IPS-18a (cell line): ENCODE results near the gene EEF1G.

ENCODE experiments used
- H3K27ac ChIP-seq: one replicate; pipeline ENCODE4 v1.5.1; 2013; ENCODE audit warnings: low read length
- H3K27me3 ChIP-seq: one replicate; pipeline ENCODE4 v1.6.1; 2013; ENCODE audit warnings: mild to moderate bottlenecking, low read length; ENCODE audit not compliant: control insufficient read depth, insufficient read depth
- H3K36me3 ChIP-seq: one replicate; pipeline ENCODE4 v1.6.1; 2013; ENCODE audit warnings: low read depth, low read length; ENCODE audit not compliant: control insufficient read depth
- H3K4me1 ChIP-seq: one replicate; pipeline ENCODE4 v1.6.1; 2013; ENCODE audit warnings: low read depth, low read length; ENCODE audit not compliant: control insufficient read depth
- H3K4me3 ChIP-seq: one replicate; pipeline ENCODE4 v1.5.1; 2013; ENCODE audit warnings: low read length
- H3K9ac ChIP-seq: one replicate; pipeline ENCODE4 v1.6.1; 2013; ENCODE audit warnings: mild to moderate bottlenecking, low read length, moderate library complexity
- H3K9me3 ChIP-seq: one replicate; pipeline ENCODE4 v1.6.1; 2013; ENCODE audit warnings: low read depth, low read length; ENCODE audit not compliant: control insufficient read depth

EEF1G gene

GRCh38 chr11:62611705-62612365 lies 38.1 kb upstream of the EEF1G start:
- Histone ChIP-seq H3K27ac (no peak overlapping the region), H3K9ac (peak overlapping the region; percentile 33), H3K27me3 (peaks cover 11% of the 10 kb centered on the region), H3K4me1 (no peaks in the 10 kb centered on the region), H3K36me3 (peaks cover 3% of the 10 kb centered on the region), H3K4me3 (peak overlapping the region; percentile 71), H3K9me3 (no peaks in the 10 kb centered on the region)

GRCh38 chr11:62610814-62611704 lies 37.4 kb upstream of the EEF1G start:
- H3K9ac ChIP-seq = no peak overlapping the region
- H3K4me3 ChIP-seq = peak overlapping the region; percentile 71
- H3K4me1 ChIP-seq = no peaks in the 10 kb centered on the region
- peaks cover 3% of the 10 kb centered on the region for H3K36me3 ChIP-seq
- H3K27ac ChIP-seq = no peak overlapping the region
- H3K9me3 ChIP-seq = no peaks in the 10 kb centered on the region
- H3K27me3 ChIP-seq = peaks cover 11% of the 10 kb centered on the region

- peaks cover 11% of the 10 kb centered on the region for H3K27me3 ChIP-seq
- H3K27ac ChIP-seq = no peak overlapping the region
- no peaks in the 10 kb centered on the region for H3K4me1 ChIP-seq
- peaks cover 3% of the 10 kb centered on the region for H3K36me3 ChIP-seq
- H3K9me3 ChIP-seq = no peaks in the 10 kb centered on the region
- no peak overlapping the region for H3K4me3 ChIP-seq
- no peak overlapping the region for H3K9ac ChIP-seq
Observed at GRCh38 chr11:62610403-62610802, 36.7 kb upstream of the EEF1G start.

GRCh38 chr11:62608776-62609175 lies 35.1 kb upstream of the EEF1G start:
- H3K4me1 ChIP-seq = peaks cover 8% of the 10 kb centered on the region
- H3K36me3 ChIP-seq = no peaks in the 10 kb centered on the region
- H3K27ac ChIP-seq = no peak overlapping the region
- H3K9me3 ChIP-seq = no peaks in the 10 kb centered on the region
- H3K4me3 ChIP-seq = no peak overlapping the region
- no peak overlapping the region for H3K9ac ChIP-seq
- H3K27me3 ChIP-seq = peaks cover 15% of the 10 kb centered on the region

GRCh38 chr11:62607714-62608113 lies 34.0 kb upstream of the EEF1G start:
- H3K36me3 ChIP-seq = no peaks in the 10 kb centered on the region
- H3K27me3 ChIP-seq = peaks cover 26% of the 10 kb centered on the region
- H3K4me3 ChIP-seq = no peak overlapping the region
- H3K9ac ChIP-seq = no peak overlapping the region
- H3K27ac ChIP-seq = no peak overlapping the region
- peaks cover 11% of the 10 kb centered on the region for H3K4me1 ChIP-seq
- no peaks in the 10 kb centered on the region for H3K9me3 ChIP-seq

GRCh38 chr11:62605902-62606301 lies 32.2 kb upstream of the EEF1G start:
- no peaks in the 10 kb centered on the region for H3K36me3 ChIP-seq

GRCh38 chr11:62605467-62605866 lies 31.8 kb upstream of the EEF1G start:
- Histone ChIP-seq H3K36me3 (no peaks in the 10 kb centered on the region), H3K27me3 (peaks cover 16% of the 10 kb centered on the region), H3K4me3 (no peak overlapping the region), H3K9me3 (no peaks in the 10 kb centered on the region), H3K27ac (no peak overlapping the region), H3K4me1 (peaks cover 12% of the 10 kb centered on the region), H3K9ac (no peak overlapping the region)

More at GRCh38 chr11:62605902-62606301, 32.2 kb upstream of the EEF1G start:
- H3K27me3 ChIP-seq = peaks cover 16% of the 10 kb centered on the region
- no peaks in the 10 kb centered on the region for H3K9me3 ChIP-seq
- H3K4me3 ChIP-seq = no peak overlapping the region
- H3K27ac ChIP-seq = no peak overlapping the region
- no peak overlapping the region for H3K9ac ChIP-seq
- H3K4me1 ChIP-seq = peaks cover 11% of the 10 kb centered on the region

- Histone ChIP-seq H3K4me3 (no peak overlapping the region), H3K4me1 (peaks cover 20% of the 10 kb centered on the region), H3K9me3 (no peaks in the 10 kb centered on the region), H3K9ac (no peak overlapping the region), H3K27ac (no peak overlapping the region), H3K36me3 (peaks cover 4% of the 10 kb centered on the region), H3K27me3 (peaks cover 16% of the 10 kb centered on the region)
Observed at GRCh38 chr11:62604460-62605120, 30.9 kb upstream of the EEF1G start.

- peak overlapping the region; percentile 92 for H3K4me3 ChIP-seq
- peaks cover 16% of the 10 kb centered on the region for H3K27me3 ChIP-seq
- H3K4me1 ChIP-seq = peaks cover 25% of the 10 kb centered on the region
- H3K27ac ChIP-seq = no peak overlapping the region
- H3K9me3 ChIP-seq = no peaks in the 10 kb centered on the region
- peaks cover 5% of the 10 kb centered on the region for H3K36me3 ChIP-seq
- H3K9ac ChIP-seq = no peak overlapping the region
Observed at GRCh38 chr11:62603776-62604299, 30.1 kb upstream of the EEF1G start.

- Histone ChIP-seq H3K9me3 (no peaks in the 10 kb centered on the region), H3K27me3 (peaks cover 16% of the 10 kb centered on the region), H3K9ac (peak overlapping the region; percentile 83), H3K4me1 (peaks cover 27% of the 10 kb centered on the region), H3K4me3 (peak overlapping the region; percentile 92), H3K27ac (no peak overlapping the region), H3K36me3 (peaks cover 13% of the 10 kb centered on the region)
Observed at GRCh38 chr11:62603072-62603408, 29.3 kb upstream of the EEF1G start.
